DND-41 (cell line): ENCODE data around the gene MYCBPAP.

Source experiments
- CTCF ChIP-seq: IDR thresholded peaks from 2 replicates; pipeline ENCODE4 v1.5.1; 2012; ENCODE audit warnings: borderline replicate concordance, low read length, moderate library complexity, mild to moderate bottlenecking; ENCODE audit not compliant: poor library complexity, severe bottlenecking; ENCODE audit errors: extremely low read depth
- EZH2 ChIP-seq: IDR thresholded peaks from 3 replicates; pipeline ENCODE4 v1.6.1; 2012; ENCODE audit warnings: borderline replicate concordance, low read depth, mild to moderate bottlenecking, moderate library complexity, low read length, inconsistent platforms; ENCODE audit not compliant: severe bottlenecking

- TF ChIP-seq CTCF (peak; percentile 70), EZH2 (no peak)
These were observed 28.6 kb upstream of the MYCBPAP start for GRCh38 chr17:50479522-50480141.
